Caco-2 (cell line): ENCODE data around the gene SF3A2. TPM values are rescaled to one million over a fixed set of nuclear protein-coding genes. Genes with fewer than 3 reads are reported as not detected.
A peak's percentile ranks its signal among the peaks of the same experiment; 100 is the strongest.

ENCODE experiments used
- BruUV-seq: library from RNA; stranded (reverse); fragments of 400-500 nt; replicated peaks from 2 replicates; lab custom pipeline; 2021; lab: Mats Ljungman, UMichigan
- CTCF ChIA-PET: fragments of 300-600 bp; sonication (Branson Sonifier 250); formaldehyde crosslinking; loops from one replicate; lab custom pipeline; 2022; ENCODE audit warnings: antibody characterized with exemption; lab: Charles Lee
- POLR2A ChIA-PET: fragments of 300-600 bp; sonication (Branson Sonifier 250); formaldehyde crosslinking; loops from one replicate; lab custom pipeline; 2022; ENCODE audit warnings: antibody characterized with exemption; lab: Charles Lee
- DNase-seq, 2 experiments: peaks; one replicate each; pipeline versions ENCODE4 v3.0.0 to v3.0.0-alpha.2; 2020 to 2022
- H3K27me3 ChIP-seq: replicated peaks from 2 replicates; pipeline ENCODE4 v1.6.0; 2011; ENCODE audit warnings: low read length; ENCODE audit not compliant: control insufficient read depth, insufficient read depth
- H3K36me3 ChIP-seq: 2 replicates; pipeline ENCODE4 v1.5.1; 2011; ENCODE audit warnings: low read length; ENCODE audit not compliant: control insufficient read depth, insufficient read depth
- H3K4me1 ChIP-seq: fragments of 250-450 bp; sonication (Bioruptor Pico); 2 replicates; pipeline ENCODE4 v1.5.1; 2020; ENCODE audit warnings: mild to moderate bottlenecking
- H3K4me3 ChIP-seq: 2 replicates; pipeline ENCODE4 v1.5.1; 2011; ENCODE audit warnings: low read depth, mild to moderate bottlenecking, control low read depth, low read length
- H3K9me3 ChIP-seq: fragments of 250-450 bp; sonication (Bioruptor Pico); 2 replicates; pipeline ENCODE4 v1.5.1; 2020; ENCODE audit warnings: mild to moderate bottlenecking, moderate library complexity
- H3K27ac Mint-ChIP-seq: one replicate; pipeline ENCODE4 v1.8.0; 2022; ENCODE audit warnings: mixed read lengths; ENCODE audit not compliant: unreplicated experiment
- H3K27me3 Mint-ChIP-seq: one replicate; pipeline ENCODE4 v1.8.0; 2022; ENCODE audit warnings: mixed read lengths; ENCODE audit not compliant: insufficient read depth, unreplicated experiment
- H3K36me3 Mint-ChIP-seq: one replicate; pipeline ENCODE4 v1.8.0; 2022; ENCODE audit warnings: mild to moderate bottlenecking, mixed read lengths; ENCODE audit not compliant: insufficient read depth, unreplicated experiment
- H3K4me1 Mint-ChIP-seq: one replicate; pipeline ENCODE4 v1.8.0; 2022; ENCODE audit warnings: low read depth, mixed read lengths; ENCODE audit not compliant: unreplicated experiment
- H3K4me3 Mint-ChIP-seq: one replicate; pipeline ENCODE4 v1.8.0; 2022; ENCODE audit warnings: mild to moderate bottlenecking, moderate library complexity, mixed read lengths; ENCODE audit not compliant: unreplicated experiment
- H3K9me3 Mint-ChIP-seq: one replicate; pipeline ENCODE4 v1.8.0; 2022; ENCODE audit warnings: mixed read lengths; ENCODE audit not compliant: unreplicated experiment
- CTCF ChIP-seq, 2 experiments: fragments of 200-600 bp in 1 of 2; IDR thresholded peaks; 1 replicate in 1 of 2; 2 replicates in 1 of 2; pipeline versions ENCODE4 v1.5.1 to v1.8.0; 2011 to 2022; ENCODE audit warnings: antibody characterized with exemption in 1 of 2, control low read depth in 1 of 2, inconsistent platforms in 1 of 2, low read depth in 1 of 2, low read length in 1 of 2, mild to moderate bottlenecking in 1 of 2, moderate library complexity in 1 of 2; ENCODE audit not compliant: insufficient read depth in 1 of 2, severe bottlenecking in 1 of 2, unreplicated experiment in 1 of 2
- intact Hi-C: fragments of 100-400 bp; cut with micrococcal nuclease; formaldehyde crosslinking; loops from one replicate; pipeline ENCODE4 v1.10.0; 2022; ENCODE audit not compliant: unreplicated experiment
- total RNA-seq: library from RNA; stranded (reverse); gene quantifications from 2 replicates; pipeline ENCODE4 v1.2.3, GENCODE V29; 2022

SF3A2 gene
- total RNA-seq, 1 experiment from 2014 or later = 129 TPM

GRCh38 chr19:2287585-2288337 is 51.1 kb downstream of the SF3A2 start:
- Histone ChIP-seq H3K27me3 (peaks cover 2% of the 10 kb centered on the region), H3K4me1 (peaks cover 13% of the 10 kb centered on the region), H3K4me3 (no peak overlapping the region), H3K36me3 (no peaks in the 10 kb centered on the region), H3K9me3 (no peaks in the 10 kb centered on the region)
- intact Hi-C loops = no loop called here
- CTCF ChIA-PET = interaction anchor here (0.9 kb wide), 1 partner anchor 104 kb away, joined by 5 read pairs; no protein-coding TSS in a partner anchor
- BruUV-seq = no TSS peak
- peaks cover 10% of the 10 kb centered on the region for H3K27me3 Mint-ChIP-seq
- H3K36me3 Mint-ChIP-seq = peaks cover 8% of the 10 kb centered on the region
- POLR2A ChIA-PET = no interaction called here
- H3K4me3 Mint-ChIP-seq = no peak overlapping the region
- TF ChIP-seq CTCF (IDR thresholded peaks at IDR 0.05; ENCODE audit: insufficient read depth in 1 of 2, low read depth in 1 of 2, low read length in 1 of 2, severe bottlenecking in 1 of 2, unreplicated experiment in 1 of 2) = no peak
- H3K27ac Mint-ChIP-seq = no peak overlapping the region
- H3K4me1 Mint-ChIP-seq = no peaks in the 10 kb centered on the region
- no peak for DNase-seq
- no peaks in the 10 kb centered on the region for H3K9me3 Mint-ChIP-seq

GRCh38 chr19:2288338-2288817 is 51.8 kb downstream of the SF3A2 start:
- intact Hi-C loops = no loop called here
- Mint-ChIP-seq H3K4me1 (no peaks in the 10 kb centered on the region), H3K27ac (no peak overlapping the region), H3K4me3 (peak overlapping the region; percentile 73), H3K27me3 (peaks cover 13% of the 10 kb centered on the region), H3K36me3 (peaks cover 6% of the 10 kb centered on the region), H3K9me3 (no peaks in the 10 kb centered on the region)
- ChIA-PET POLR2A (no interaction called here), CTCF (interaction anchor here (0.6 kb wide), 1 partner anchor 74 kb away, joined by 3 read pairs; no protein-coding TSS in a partner anchor)
- Histone ChIP-seq H3K27me3 (peaks cover 2% of the 10 kb centered on the region), H3K4me1 (peaks cover 13% of the 10 kb centered on the region), H3K4me3 (no peak overlapping the region), H3K36me3 (no peaks in the 10 kb centered on the region), H3K9me3 (no peaks in the 10 kb centered on the region)
- BruUV-seq = no TSS peak
- no peak for TF ChIP-seq CTCF (IDR thresholded peaks at IDR 0.05; ENCODE audit: insufficient read depth in 1 of 2, low read depth in 1 of 2, low read length in 1 of 2, severe bottlenecking in 1 of 2, unreplicated experiment in 1 of 2)
- no peak for DNase-seq

GRCh38 chr19:2288818-2289713 is 52.4 kb downstream of the SF3A2 start:
- Histone ChIP-seq H3K36me3 (no peaks in the 10 kb centered on the region), H3K4me3 (no peak overlapping the region), H3K9me3 (no peaks in the 10 kb centered on the region), H3K4me1 (peaks cover 13% of the 10 kb centered on the region), H3K27me3 (peaks cover 2% of the 10 kb centered on the region)
- H3K4me3 Mint-ChIP-seq = peak overlapping the region; percentile 73
- H3K9me3 Mint-ChIP-seq = no peaks in the 10 kb centered on the region
- CTCF ChIA-PET = interaction anchor here (0.5 to 0.6 kb wide), 2 partner anchors 14 to 74 kb away, joined by 3 read pairs; no protein-coding TSS in a partner anchor
- no peak for DNase-seq
- POLR2A ChIA-PET = interaction anchor here (0.5 kb wide), 1 partner anchor 1446 kb away, joined by 6 read pairs; no protein-coding TSS in a partner anchor
- H3K27me3 Mint-ChIP-seq = peaks cover 17% of the 10 kb centered on the region
- no TSS peak for BruUV-seq
- H3K36me3 Mint-ChIP-seq = peaks cover 6% of the 10 kb centered on the region
- intact Hi-C loops = no loop called here
- no peak overlapping the region for H3K27ac Mint-ChIP-seq
- no peaks in the 10 kb centered on the region for H3K4me1 Mint-ChIP-seq
- no peak for TF ChIP-seq CTCF (IDR thresholded peaks at IDR 0.05; ENCODE audit: insufficient read depth in 1 of 2, low read depth in 1 of 2, low read length in 1 of 2, severe bottlenecking in 1 of 2, unreplicated experiment in 1 of 2)
